GM21529 (cell line): Measurements from ENCODE around the gene PKP1.

Experiments used
- ATAC-seq: cut with Tn5 transposase; IDR thresholded peaks from one replicate; pipeline ENCODE4 v1.9.1; 2021; ENCODE audit not compliant: unreplicated experiment

PKP1 gene

GRCh38 chr1:201260648-201261311 is 22.5 kb upstream of the PKP1 start:
- no peak for ATAC-seq

GRCh38 chr1:201261771-201262547 is 21.3 kb upstream of the PKP1 start:
- ATAC-seq = no peak

GRCh38 chr1:201262963-201263608 is 20.2 kb upstream of the PKP1 start:
- ATAC-seq = no peak

GRCh38 chr1:201264072-201264471 is 19.2 kb upstream of the PKP1 start:
- no peak for ATAC-seq

GRCh38 chr1:201264554-201264953 is 18.8 kb upstream of the PKP1 start:
- ATAC-seq = no peak

- ATAC-seq = no peak
Observed at GRCh38 chr1:201265756-201266155, 17.6 kb upstream of the PKP1 start.

GRCh38 chr1:201266276-201266675 is 17.0 kb upstream of the PKP1 start:
- ATAC-seq = no peak

GRCh38 chr1:201266774-201267173 is 16.5 kb upstream of the PKP1 start:
- ATAC-seq = no peak

GRCh38 chr1:201267481-201268229 is 15.7 kb upstream of the PKP1 start:
- no peak for ATAC-seq

- ATAC-seq = no peak
Observed at GRCh38 chr1:201268604-201269151, 14.6 kb upstream of the PKP1 start.

- no peak for ATAC-seq
Observed at GRCh38 chr1:201269281-201269680, 14.0 kb upstream of the PKP1 start.

- no peak for ATAC-seq
Observed at GRCh38 chr1:201269900-201270410, 13.4 kb upstream of the PKP1 start.

GRCh38 chr1:201270616-201271390 is 12.5 kb upstream of the PKP1 start:
- no peak for ATAC-seq

- ATAC-seq = no peak
Observed at GRCh38 chr1:201272799-201273198, 10.5 kb upstream of the PKP1 start.

GRCh38 chr1:201274616-201275252 is 8.6 kb upstream of the PKP1 start:
- no peak for ATAC-seq

- no peak for ATAC-seq
Observed at GRCh38 chr1:201275253-201275666, 8.0 kb upstream of the PKP1 start.

- no peak for ATAC-seq
Observed at GRCh38 chr1:201276891-201277290, 6.4 kb upstream of the PKP1 start.

- ATAC-seq = no peak
Observed at GRCh38 chr1:201277441-201277840, 5.9 kb upstream of the PKP1 start.

- no peak for ATAC-seq
Observed at GRCh38 chr1:201279313-201279712, 4.0 kb upstream of the PKP1 start.

- ATAC-seq = no peak
Observed at GRCh38 chr1:201280884-201281283, 2.4 kb upstream of the PKP1 start.
